Left ventricle myocardium superior (tissue), 1 donor: ENCODE measurements around the gene ADAMTS8. TPM values are rescaled to one million over a fixed set of nuclear protein-coding genes. Genes with fewer than 3 reads are reported as not detected.
"Not testable (repeated sequence)": the region's sequence is repeated elsewhere in the genome, so short reads cannot be mapped to it uniquely, and the experiment has no call there.

Experiments used
- ATAC-seq: fragments of 200-7000 bp; cut with Tn5 transposase; one replicate; pipeline ENCODE4 v1.9.1; 2020; ENCODE audit warnings: mild to moderate bottlenecking, moderate library complexity
- DNase-seq: peaks from one replicate; pipeline ENCODE4 v3.0.0-alpha.2; 2020
- intact Hi-C: fragments of 100-400 bp; cut with micrococcal nuclease; formaldehyde crosslinking; loops from one replicate; pipeline ENCODE4 v1.11.0; 2022
- total RNA-seq: library from RNA; stranded (reverse); fragmentation: NEBNext Ultra II Directional; extraction: Animal tissue kit (Norgen Biotek cat#: 25700); gene quantifications from one replicate; pipeline ENCODE4 v1.2.1, GENCODE V29; 2021
- donor health status: DM: no; HTN: yes; CAD: no; lungs with severe emphysema.

Gene ADAMTS8
- total RNA-seq, 1 donor from 2014 or later: 0.42 TPM

DNA sequence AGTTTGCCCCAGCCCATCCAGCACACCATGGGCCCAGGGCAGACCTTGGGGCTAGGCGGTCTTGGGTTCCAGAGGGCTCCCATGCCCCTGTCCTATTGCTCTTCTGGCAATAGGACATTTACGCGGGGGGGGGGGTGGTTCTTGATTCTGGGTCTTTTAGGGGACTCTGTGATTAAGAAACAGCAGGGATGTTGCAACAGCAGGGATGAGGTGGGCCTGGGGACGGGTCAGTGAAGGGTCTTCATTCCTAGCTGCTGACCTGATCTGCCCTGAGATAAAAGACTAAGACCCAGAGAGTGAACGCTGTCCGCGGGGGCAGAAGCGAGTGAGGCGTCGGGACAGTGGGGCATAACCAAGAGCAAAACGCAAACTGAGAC, 19.6 kb upstream of the ADAMTS8 start:
- no peak for ATAC-seq
- intact Hi-C loops: no loop called here
- DNase-seq: no peak

DNA sequence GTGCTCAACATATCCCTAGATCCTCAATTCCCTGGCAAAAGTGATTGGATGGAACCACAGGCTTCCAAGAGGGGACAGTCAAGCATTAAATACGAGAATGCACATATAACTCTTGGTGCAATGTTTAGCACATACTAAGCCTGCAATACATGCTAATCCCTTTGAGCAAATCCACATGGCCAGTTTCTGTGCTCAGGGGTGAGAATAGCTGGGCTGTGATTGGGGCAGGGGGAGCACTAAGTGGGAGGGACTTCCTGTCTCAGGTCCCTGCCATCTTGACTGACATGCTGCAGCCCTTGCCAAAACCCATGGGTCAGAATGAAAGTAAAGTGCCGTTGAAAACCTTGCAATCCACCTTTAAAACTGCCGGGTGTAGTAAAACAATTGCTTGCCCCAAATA, 17.4 kb upstream of the ADAMTS8 start:
- intact Hi-C loops: no loop called here
- no peak for DNase-seq
- ATAC-seq: no peak

- peak; percentile 61 for ATAC-seq
- no peak for DNase-seq
- intact Hi-C loops: no loop called here
Measured at GRCh38 chr11:130442737-130443136, 14.3 kb upstream of the ADAMTS8 start.

DNA sequence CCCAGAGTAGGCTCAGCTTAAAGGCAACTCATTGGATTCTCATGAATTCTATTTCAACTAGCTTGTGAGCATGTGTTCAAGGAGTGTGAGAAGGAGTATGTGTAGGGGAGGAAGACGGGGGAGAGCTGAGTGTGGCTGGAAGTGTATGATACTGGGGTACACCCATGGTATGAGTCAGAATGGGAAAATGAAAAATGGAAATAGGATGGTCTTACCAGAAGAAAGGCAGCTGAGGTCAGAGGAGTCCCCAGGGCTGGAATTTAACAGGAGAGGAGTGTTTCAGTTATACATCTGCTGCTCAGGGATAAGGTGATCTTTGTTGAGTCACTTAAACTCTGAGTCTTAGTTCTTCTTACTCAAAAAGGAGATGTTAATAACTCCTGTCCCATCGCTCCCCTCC, 13.3 kb upstream of the ADAMTS8 start:
- ATAC-seq (no peak), DNase-seq (no peak)
- intact Hi-C loops: no loop called here

- ATAC-seq: no peak
- no peak for DNase-seq
- intact Hi-C loops: loop anchor here (10.0 kb wide), 1 partner anchor 455 kb away; no protein-coding TSS in a partner anchor
Measured at GRCh38 chr11:130439876-130440275, 11.5 kb upstream of the ADAMTS8 start.

- DNase-seq (no peak), ATAC-seq (no peak)
- intact Hi-C loops: loop anchor here (10.0 kb wide), 1 partner anchor 456 kb away; no protein-coding TSS in a partner anchor
Measured at GRCh38 chr11:130439160-130439519, 10.7 kb upstream of the ADAMTS8 start.

- DNase-seq, ATAC-seq: not testable (repeated sequence)
- intact Hi-C loops: loop anchor here (10.0 kb wide), 1 partner anchor 456 kb away; no protein-coding TSS in a partner anchor
Measured at GRCh38 chr11:130438401-130439159, 10.2 kb upstream of the ADAMTS8 start.

DNA sequence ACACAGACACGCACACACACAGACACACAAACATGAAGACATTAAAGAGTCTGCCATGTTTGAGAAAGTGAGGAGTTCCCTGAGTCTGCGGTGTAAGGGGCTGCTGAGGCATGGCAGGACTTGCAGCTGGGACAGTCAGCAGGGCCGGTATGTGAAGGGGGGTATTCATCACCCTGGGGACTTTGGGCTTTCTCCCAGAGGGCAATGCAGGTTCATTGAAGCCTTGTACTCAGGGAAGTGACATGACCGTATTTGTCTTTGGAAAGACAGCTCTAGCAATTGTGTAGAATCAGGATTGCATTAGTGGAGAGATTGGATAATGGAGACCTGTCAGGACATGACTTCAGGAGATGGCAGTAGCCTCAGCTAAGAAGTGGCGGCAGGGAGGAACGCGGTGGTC, 9.4 kb upstream of the ADAMTS8 start:
- intact Hi-C loops: loop anchor here (2.0 to 10.0 kb wide), 2 partner anchors 423 to 457 kb away; no protein-coding TSS in a partner anchor
- no peak for DNase-seq

DNA sequence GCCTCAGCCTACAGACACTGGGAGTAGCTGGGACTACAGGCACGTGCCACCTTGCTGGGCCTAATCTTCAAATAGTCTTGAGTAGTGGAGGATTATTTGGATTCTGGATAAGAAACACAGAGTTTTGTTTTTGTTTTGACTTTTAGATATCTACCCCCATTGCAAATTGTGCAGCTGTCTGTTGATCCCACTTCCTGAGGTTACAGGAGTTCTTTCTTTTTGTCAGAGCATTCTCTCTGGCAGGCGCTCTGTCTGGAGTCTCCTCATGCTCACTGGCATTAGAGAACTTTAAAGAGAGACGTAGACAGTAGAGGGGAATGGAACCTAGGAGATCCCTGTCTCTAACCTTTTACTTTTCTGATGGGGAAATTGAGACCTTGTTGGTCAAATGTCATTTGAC, 7.8 kb upstream of the ADAMTS8 start:
- DNase-seq: no peak
- intact Hi-C loops: loop anchor here (2.0 to 10.0 kb wide), 2 partner anchors 425 to 459 kb away; no protein-coding TSS in a partner anchor

More for the DNA sequence above, 9.4 kb upstream of the ADAMTS8 start:
- ATAC-seq: no peak

GRCh38 chr11:130435671-130436070, 7.3 kb upstream of the ADAMTS8 start:
- DNase-seq (no peak), ATAC-seq (no peak)
- intact Hi-C loops: loop anchor here (2.0 to 10.0 kb wide), 2 partner anchors 425 to 459 kb away; no protein-coding TSS in a partner anchor

More for the DNA sequence above, 7.8 kb upstream of the ADAMTS8 start:
- ATAC-seq: no peak

GRCh38 chr11:130434521-130435223, 6.3 kb upstream of the ADAMTS8 start:
- intact Hi-C loops: loop anchor here (10.0 kb wide), 1 partner anchor 460 kb away; no protein-coding TSS in a partner anchor
- ATAC-seq (peak; percentile 92), DNase-seq (peak; percentile 79)

- ATAC-seq: no peak
- no peak for DNase-seq
- intact Hi-C loops: loop anchor here (10.0 kb wide), 1 partner anchor 461 kb away; no protein-coding TSS in a partner anchor
Measured at GRCh38 chr11:130433357-130433756, 4.9 kb upstream of the ADAMTS8 start.

- intact Hi-C loops: loop anchor here (10.0 kb wide), 1 partner anchor 463 kb away; no protein-coding TSS in a partner anchor
- ATAC-seq (no peak), DNase-seq (no peak)
Measured at GRCh38 chr11:130431801-130432200, 3.4 kb upstream of the ADAMTS8 start.

DNA sequence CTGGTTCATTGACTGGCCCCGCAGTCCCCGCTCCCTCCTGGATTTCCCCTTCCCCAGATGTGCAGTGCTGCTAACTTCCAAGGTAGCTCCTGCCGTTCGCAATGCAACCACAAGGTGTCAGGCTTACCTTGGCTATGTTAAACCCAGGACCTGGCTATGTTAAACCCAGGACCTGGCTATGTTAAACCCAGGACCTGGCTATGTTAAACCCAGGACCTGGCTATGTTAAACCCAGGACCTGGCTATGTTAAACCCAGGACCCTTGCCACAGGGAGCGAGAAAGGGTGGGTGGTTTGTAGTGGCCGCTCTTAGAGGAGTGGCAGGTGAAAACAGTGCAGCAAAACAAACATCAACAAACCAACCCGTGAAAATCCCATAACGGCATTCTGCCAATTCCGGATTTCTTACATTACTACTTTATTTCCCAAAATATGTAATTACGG, 2.9 kb upstream of the ADAMTS8 start:
- intact Hi-C loops: loop anchor here (10.0 kb wide), 1 partner anchor 463 kb away; no protein-coding TSS in a partner anchor
- DNase-seq (peak; percentile 80), ATAC-seq (peak; percentile 35)

DNA sequence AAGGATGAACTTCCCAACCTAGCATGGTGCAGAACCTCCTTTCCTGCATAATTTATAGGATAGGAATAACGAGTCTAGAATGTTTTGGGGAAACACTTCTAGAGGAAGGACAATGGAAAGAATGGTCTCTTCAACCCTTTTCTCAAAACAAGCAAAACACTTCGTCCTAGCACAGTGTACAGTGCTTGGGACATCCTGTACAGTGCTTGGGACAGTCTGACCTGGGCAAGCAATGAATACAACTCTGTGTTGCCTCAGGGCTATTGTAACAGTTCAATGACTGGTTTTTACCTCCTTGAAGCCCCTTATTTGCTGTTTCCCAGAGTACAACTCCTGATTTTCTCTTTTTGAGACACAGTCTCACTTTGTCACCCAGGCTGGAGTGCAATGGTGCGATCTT, 1.6 kb upstream of the ADAMTS8 start:
- intact Hi-C loops: loop anchor here (10.0 kb wide), 2 partner anchors 215 to 465 kb away; no protein-coding TSS in a partner anchor
- no peak for ATAC-seq
- no peak for DNase-seq

- intact Hi-C loops: loop anchor here (10.0 kb wide), 1 partner anchor 214 kb away; no protein-coding TSS in a partner anchor
- no peak for DNase-seq
- no peak for ATAC-seq
Measured at GRCh38 chr11:130429120-130429681, 792 bp upstream of the ADAMTS8 start.

DNA sequence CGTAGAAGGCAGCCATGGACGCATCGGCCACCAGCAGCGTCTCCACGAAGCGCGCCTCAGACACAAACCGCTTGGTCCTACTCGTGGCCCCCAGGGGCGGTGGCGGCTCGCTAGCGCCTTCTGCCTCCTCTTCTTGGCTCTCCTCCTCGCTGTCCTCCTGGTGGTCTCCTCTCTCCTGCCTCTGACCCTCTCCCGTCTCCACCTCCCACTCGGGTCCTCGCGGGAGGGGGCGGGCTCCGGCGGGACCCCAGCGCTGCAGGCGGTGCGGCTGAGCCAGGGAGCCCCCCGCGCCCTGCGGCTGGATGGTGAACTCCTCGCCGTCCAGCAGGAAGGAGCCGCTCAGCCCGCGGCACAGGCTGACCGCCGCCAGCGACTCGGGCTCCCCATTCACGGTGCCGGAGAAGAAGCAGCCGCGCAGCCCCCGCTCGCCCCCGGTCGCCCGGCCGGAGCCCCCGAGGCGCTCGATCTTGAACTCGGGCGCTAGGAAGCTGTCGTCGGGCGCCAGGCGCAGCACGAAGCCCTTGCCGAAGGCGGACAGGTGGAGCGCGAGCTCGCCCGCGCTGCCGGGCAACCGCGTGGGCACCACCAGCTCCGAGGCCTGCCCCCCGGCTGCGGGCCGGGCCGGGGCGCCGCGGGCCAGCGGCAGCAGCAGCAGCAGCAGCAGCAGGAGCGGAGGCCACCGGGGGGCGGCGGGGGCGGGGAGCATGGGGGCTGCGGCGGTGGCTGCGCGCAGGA, 661 bp downstream of the ADAMTS8 start:
- peak; percentile 32 for ATAC-seq
- intact Hi-C loops: loop anchor here (10.0 kb wide), 1 partner anchor 213 kb away; no protein-coding TSS in a partner anchor
- DNase-seq: peak; percentile 44

- ATAC-seq (peak; percentile 16), DNase-seq (no peak)
- intact Hi-C loops: loop anchor here (10.0 kb wide), 1 partner anchor 212 kb away; no protein-coding TSS in a partner anchor
Measured at GRCh38 chr11:130426837-130427341, 1.5 kb downstream of the ADAMTS8 start.
